Gastroesophageal sphincter (tissue), 3 donors: Measurements from ENCODE around the gene SEL1L2.

Source experiments
- CTCF ChIP-seq, 4 experiments: fragments of 200-600 bp in 2 of 4; fragments of 450-650 bp in 2 of 4; sonication (generic) in 1 of 4; IDR thresholded peaks; one replicate each; pipeline ENCODE4 v1.5.1; 2017 to 2019; ENCODE audit warnings: antibody characterized with exemption in 4 of 4, mild to moderate bottlenecking in 2 of 4, moderate library complexity in 2 of 4
- POLR2A ChIP-seq, 2 donors: fragments of 450-650 bp; IDR thresholded peaks; one replicate each; pipeline ENCODE4 v1.6.1; 2017; ENCODE audit warnings: antibody characterized with exemption in 2 of 2, mild to moderate bottlenecking in 2 of 2, moderate library complexity in 1 of 2
- POLR2AphosphoS5 ChIP-seq: sonication (generic); formaldehyde crosslinking; IDR thresholded peaks from one replicate; pipeline ENCODE4 v1.6.1; 2017; ENCODE audit warnings: antibody characterized with exemption

- TF ChIP-seq POLR2AphosphoS5 = no peak
- TF ChIP-seq CTCF (IDR thresholded peaks at IDR 0.05) = no peak
- no peak for TF ChIP-seq POLR2A (IDR thresholded peaks at IDR 0.05)
Measured at GRCh38 chr20:13857961-13858360, 132.5 kb downstream of the SEL1L2 start.
